ENCODE measurements around the gene CCN6. TPM values are rescaled to one million over a fixed set of nuclear protein-coding genes. Genes with fewer than 3 reads are reported as not detected.
A peak's percentile ranks its signal among the peaks of the same experiment; 100 is the strongest.

Gene CCN6
- total RNA-seq, 4 donors from 2014 or later = not detected

DNA sequence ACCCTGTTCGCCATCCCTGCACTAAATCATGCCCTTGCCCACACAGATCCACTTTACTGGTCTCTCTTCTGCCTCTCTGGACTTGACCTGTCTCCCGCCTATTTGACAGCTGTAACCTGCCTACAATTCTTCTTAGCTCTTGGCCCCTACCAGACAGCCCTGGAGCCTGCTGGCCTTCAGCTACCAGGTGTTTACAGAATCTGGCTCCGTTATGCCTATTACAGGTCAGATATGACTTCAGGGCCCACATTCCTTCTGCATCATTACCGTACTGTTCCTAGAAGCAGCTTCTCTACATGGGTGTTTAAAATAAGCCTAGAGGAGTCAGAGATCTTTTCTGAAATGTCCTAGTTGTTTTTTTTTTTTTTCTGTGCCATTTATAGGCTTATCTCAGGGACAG lies 45.4 kb upstream of the CCN6 start:
- H3K4me3 ChIP-seq = no peak overlapping the region
- 65 to 71% methylated on average over 4 of the region's 4 CpGs for WGBS, 2 donors (ENCODE audit: low coverage in 1 of 2)
- H3K4me1 ChIP-seq = peaks cover 0 to 20% (median 7%) of the 10 kb centered on the region in 3 donors
- no peaks in the 10 kb centered on the region for H3K27me3 ChIP-seq
- H3K36me3 ChIP-seq = no peaks in the 10 kb centered on the region
- TF ChIP-seq POLR2A (IDR thresholded peaks at IDR 0.05) (no peak), EP300 (IDR thresholded peaks at IDR 0.05) (no peak), POLR2AphosphoS5 (IDR thresholded peaks at IDR 0.05) (no peak)
- TF ChIP-seq, protein P1, sequence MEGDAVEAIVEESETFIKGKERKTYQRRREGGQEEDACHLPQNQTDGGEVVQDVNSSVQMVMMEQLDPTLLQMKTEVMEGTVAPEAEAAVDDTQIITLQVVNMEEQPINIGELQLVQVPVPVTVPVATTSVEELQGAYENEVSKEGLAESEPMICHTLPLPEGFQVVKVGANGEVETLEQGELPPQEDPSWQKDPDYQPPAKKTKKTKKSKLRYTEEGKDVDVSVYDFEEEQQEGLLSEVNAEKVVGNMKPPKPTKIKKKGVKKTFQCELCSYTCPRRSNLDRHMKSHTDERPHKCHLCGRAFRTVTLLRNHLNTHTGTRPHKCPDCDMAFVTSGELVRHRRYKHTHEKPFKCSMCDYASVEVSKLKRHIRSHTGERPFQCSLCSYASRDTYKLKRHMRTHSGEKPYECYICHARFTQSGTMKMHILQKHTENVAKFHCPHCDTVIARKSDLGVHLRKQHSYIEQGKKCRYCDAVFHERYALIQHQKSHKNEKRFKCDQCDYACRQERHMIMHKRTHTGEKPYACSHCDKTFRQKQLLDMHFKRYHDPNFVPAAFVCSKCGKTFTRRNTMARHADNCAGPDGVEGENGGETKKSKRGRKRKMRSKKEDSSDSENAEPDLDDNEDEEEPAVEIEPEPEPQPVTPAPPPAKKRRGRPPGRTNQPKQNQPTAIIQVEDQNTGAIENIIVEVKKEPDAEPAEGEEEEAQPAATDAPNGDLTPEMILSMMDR (IDR thresholded peaks at IDR 0.05) = no peak
- H3K27ac ChIP-seq = peak overlapping the region in 2 of 4 donors; percentile 41 to 54
- H3K9me3 ChIP-seq = no peaks in the 10 kb centered on the region
- no peak for ATAC-seq

DNA sequence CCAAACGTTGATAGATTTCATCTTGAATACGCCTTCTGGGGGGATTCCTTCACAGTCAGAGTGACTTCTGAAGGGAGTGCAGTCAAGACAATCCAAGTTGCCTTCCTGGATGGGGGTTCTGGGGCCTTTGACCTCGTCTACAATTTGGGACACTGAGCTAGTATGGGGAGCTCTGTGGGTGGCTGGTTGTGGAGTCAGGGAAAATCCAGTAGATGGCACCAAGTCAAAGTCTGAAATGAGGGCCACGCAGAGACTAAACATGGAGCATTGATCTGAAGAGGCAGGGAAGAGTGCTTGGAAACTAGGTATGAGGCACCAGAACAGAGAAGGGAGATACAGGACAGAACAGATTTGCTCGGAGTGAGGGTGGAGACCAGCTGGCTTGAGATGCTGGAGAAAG lies 43.6 kb upstream of the CCN6 start:
- H3K36me3 ChIP-seq = no peaks in the 10 kb centered on the region
- no peak for TF ChIP-seq EP300 (IDR thresholded peaks at IDR 0.05)
- TF ChIP-seq, protein P1 (IDR thresholded peaks at IDR 0.05) = no peak
- TF ChIP-seq POLR2AphosphoS5 (IDR thresholded peaks at IDR 0.05) = no peak
- no peak for TF ChIP-seq POLR2A (IDR thresholded peaks at IDR 0.05)
- H3K4me1 ChIP-seq = peaks cover 0 to 37% (median 13%) of the 10 kb centered on the region in 3 donors
- WGBS, 2 donors (ENCODE audit: low coverage in 1 of 2) = 97% methylated on average over 2 of the region's 5 CpGs; no CpG with 5 or more reads in 1 of the 2 donors
- H3K27me3 ChIP-seq = no peaks in the 10 kb centered on the region
- H3K4me3 ChIP-seq = no peak overlapping the region
- H3K9me3 ChIP-seq = no peaks in the 10 kb centered on the region
- no peak for ATAC-seq
- no peak overlapping the region for H3K27ac ChIP-seq

DNA sequence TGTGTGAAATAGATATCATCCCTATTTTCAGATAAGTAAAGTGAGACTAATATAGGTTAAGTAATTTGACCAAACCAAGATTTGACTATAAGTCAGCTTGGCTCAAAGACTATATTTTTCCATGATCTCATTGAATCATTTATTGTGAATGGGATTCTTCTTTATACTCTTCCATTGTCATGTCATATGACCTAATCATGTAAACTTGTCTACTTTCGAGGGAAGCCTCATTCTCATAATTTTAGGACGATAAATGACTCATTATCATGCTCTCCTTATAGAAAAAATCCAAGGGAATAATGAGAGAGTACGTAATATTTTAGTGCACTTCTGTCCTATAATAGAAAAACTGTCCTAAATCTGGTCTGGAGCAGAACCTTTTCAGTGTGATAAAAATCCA lies 40.9 kb upstream of the CCN6 start:
- no peak for ATAC-seq
- Histone ChIP-seq H3K9me3 (no peaks in the 10 kb centered on the region), H3K4me1 (peaks cover 0 to 44% (median 11%) of the 10 kb centered on the region in 3 donors), H3K4me3 (no peak overlapping the region), H3K27ac (no peak overlapping the region), H3K27me3 (no peaks in the 10 kb centered on the region), H3K36me3 (no peaks in the 10 kb centered on the region)
- TF ChIP-seq POLR2AphosphoS5 (IDR thresholded peaks at IDR 0.05) (no peak), EP300 (IDR thresholded peaks at IDR 0.05) (no peak), POLR2A (IDR thresholded peaks at IDR 0.05) (no peak)
- TF ChIP-seq, protein P1 (IDR thresholded peaks at IDR 0.05) = no peak
- 75 to 88% methylated on average over 3 of the region's 3 CpGs for WGBS, 2 donors (ENCODE audit: low coverage in 1 of 2)

DNA sequence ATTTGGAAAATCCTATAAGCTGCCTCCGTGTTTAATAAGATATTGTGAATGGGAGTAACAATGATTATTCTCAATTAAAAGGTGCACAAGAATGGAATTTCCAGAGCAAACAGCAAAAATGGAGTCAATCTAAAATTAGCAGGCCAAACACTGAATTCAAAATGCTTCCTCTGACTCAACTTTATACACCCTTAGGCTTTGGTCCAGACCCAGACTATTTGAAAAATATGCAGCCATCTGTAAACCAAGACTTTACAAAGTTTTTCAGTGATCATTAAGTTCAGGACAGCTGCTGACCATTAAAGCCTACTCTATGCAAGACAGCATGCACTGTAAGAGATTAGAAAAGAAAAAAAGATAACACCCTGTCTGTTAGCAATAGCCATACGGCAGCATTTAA lies 39.4 kb upstream of the CCN6 start:
- TF ChIP-seq EP300 (IDR thresholded peaks at IDR 0.05) (no peak), POLR2A (IDR thresholded peaks at IDR 0.05) (no peak), POLR2AphosphoS5 (IDR thresholded peaks at IDR 0.05) (no peak)
- TF ChIP-seq, protein P1 (IDR thresholded peaks at IDR 0.05) = no peak
- H3K36me3 ChIP-seq = no peaks in the 10 kb centered on the region
- WGBS, 2 donors (ENCODE audit: low coverage in 1 of 2) = 14 to 29% methylated on average over 1 to 2 of the region's 2 CpGs
- no peak overlapping the region for H3K4me3 ChIP-seq
- ATAC-seq = no peak
- H3K9me3 ChIP-seq = no peaks in the 10 kb centered on the region
- peak overlapping the region in 3 of 4 donors; percentile 57 to 68 (median 57) for H3K27ac ChIP-seq
- no peaks in the 10 kb centered on the region for H3K27me3 ChIP-seq
- peaks cover 0 to 47% (median 16%) of the 10 kb centered on the region in 3 donors for H3K4me1 ChIP-seq

DNA sequence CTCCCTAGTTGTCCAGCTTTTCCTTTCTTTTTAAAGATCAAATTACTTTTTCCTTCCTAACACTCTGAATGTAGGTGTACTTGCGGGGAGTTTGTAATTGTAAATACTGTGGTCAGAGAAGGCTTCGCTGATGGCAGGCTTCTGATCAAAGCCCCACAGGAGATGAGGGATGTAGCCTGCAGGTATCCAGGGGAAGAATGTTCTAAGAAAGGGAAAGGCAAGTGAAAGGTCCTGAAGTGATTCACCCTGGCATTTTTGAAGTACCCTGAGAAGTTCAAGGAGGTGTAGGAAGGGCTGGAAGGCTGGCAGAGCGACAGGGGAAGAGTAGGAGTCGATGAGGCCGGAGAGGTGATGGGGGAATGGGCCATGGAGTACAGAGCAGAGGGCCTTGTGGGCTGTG lies 38.2 kb upstream of the CCN6 start:
- no peak for ATAC-seq
- Histone ChIP-seq H3K27ac (peak overlapping the region in 3 of 4 donors; percentile 26 to 41 (median 28)), H3K4me3 (no peak overlapping the region), H3K36me3 (no peaks in the 10 kb centered on the region), H3K4me1 (peaks cover 0 to 54% (median 16%) of the 10 kb centered on the region in 3 donors), H3K9me3 (no peaks in the 10 kb centered on the region), H3K27me3 (no peaks in the 10 kb centered on the region)
- WGBS, 2 donors (ENCODE audit: low coverage in 1 of 2) = 93% methylated on average over 5 of the region's 5 CpGs; no CpG with 5 or more reads in 1 of the 2 donors
- TF ChIP-seq POLR2A (IDR thresholded peaks at IDR 0.05) = no peak
- no peak for TF ChIP-seq POLR2AphosphoS5 (IDR thresholded peaks at IDR 0.05)
